Lower lobe of right lung (tissue), 2 donors: ENCODE data around the gene RDH16. TPM values are rescaled to one million over a fixed set of nuclear protein-coding genes. Genes with fewer than 3 reads are reported as not detected.
"Not testable (repeated sequence)": the region's sequence is repeated elsewhere in the genome, so short reads cannot be mapped to it uniquely, and the experiment has no call there.

Experiments used
- ATAC-seq, 2 donors: fragments of 200-7000 bp; cut with Tn5 transposase; one replicate each; pipeline ENCODE4 v1.9.1; 2020 to 2022; ENCODE audit warnings: mild to moderate bottlenecking in 2 of 2, moderate library complexity in 2 of 2
- DNase-seq: peaks from one replicate; pipeline ENCODE4 v3.0.0-alpha.2; 2020
- H3K27ac ChIP-seq: fragments of 200-600 bp; one replicate; pipeline ENCODE4 v1.8.0; 2022
- H3K27me3 ChIP-seq: fragments of 200-600 bp; one replicate; pipeline ENCODE4 v1.8.0; 2022; ENCODE audit warnings: low read depth
- H3K36me3 ChIP-seq: fragments of 200-600 bp; one replicate; pipeline ENCODE4 v1.8.0; 2022; ENCODE audit warnings: mild to moderate bottlenecking
- H3K4me1 ChIP-seq: fragments of 200-600 bp; one replicate; pipeline ENCODE4 v1.8.0; 2022
- H3K4me3 ChIP-seq: fragments of 200-600 bp; one replicate; pipeline ENCODE4 v1.8.0; 2022; ENCODE audit warnings: mild to moderate bottlenecking
- H3K9me3 ChIP-seq: fragments of 200-600 bp; one replicate; pipeline ENCODE4 v1.8.0; 2022
- intact Hi-C: fragments of 100-400 bp; cut with DNase I; formaldehyde crosslinking; loops from one replicate; pipeline ENCODE4 v1.11.0; 2022
- total RNA-seq: library from RNA; stranded (reverse); fragmentation: NEBNext Ultra II Directional; extraction: Animal tissue kit (Norgen Biotek cat#: 25700); gene quantifications from one replicate; pipeline ENCODE4 v1.2.1, GENCODE V29; 2021
- TF ChIP-seq, protein P1 (sequence below): fragments of 200-600 bp; IDR thresholded peaks from one replicate; pipeline ENCODE4 v1.8.0; 2022; ENCODE audit warnings: antibody characterized with exemption, mild to moderate bottlenecking
- donor health status: DM: no; HTN: yes; CAD: no; lungs with severe emphysema.

RDH16 gene
- total RNA-seq, 1 donor from 2014 or later = 0.53 TPM

DNA sequence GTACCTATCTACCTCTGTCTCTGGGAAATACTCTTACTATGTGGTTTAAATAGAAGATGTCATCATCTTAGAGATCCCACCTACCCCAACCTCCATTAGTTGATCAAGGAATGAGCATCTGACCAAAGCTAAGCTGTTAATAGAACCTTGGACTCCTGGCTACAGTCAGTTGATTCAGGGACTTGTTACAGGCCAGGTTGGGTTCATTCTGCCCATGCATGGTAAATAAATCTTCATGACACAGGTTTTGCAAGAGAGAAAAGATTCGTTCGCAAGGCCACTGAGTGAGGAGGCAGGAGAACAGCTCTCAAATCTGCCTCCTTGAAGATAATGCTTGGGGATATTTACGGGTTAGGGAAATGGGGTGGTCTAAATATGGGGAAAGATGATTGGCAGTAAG is 42.7 kb downstream of the RDH16 start:
- intact Hi-C loops = no loop called here
- no peak for ATAC-seq

GRCh38 chr12:56914256-56914655 is 43.2 kb downstream of the RDH16 start:
- intact Hi-C loops = no loop called here

More for the DNA sequence above, 42.7 kb downstream of the RDH16 start:
- H3K27ac ChIP-seq = no peak overlapping the region
- TF ChIP-seq, protein P1, sequence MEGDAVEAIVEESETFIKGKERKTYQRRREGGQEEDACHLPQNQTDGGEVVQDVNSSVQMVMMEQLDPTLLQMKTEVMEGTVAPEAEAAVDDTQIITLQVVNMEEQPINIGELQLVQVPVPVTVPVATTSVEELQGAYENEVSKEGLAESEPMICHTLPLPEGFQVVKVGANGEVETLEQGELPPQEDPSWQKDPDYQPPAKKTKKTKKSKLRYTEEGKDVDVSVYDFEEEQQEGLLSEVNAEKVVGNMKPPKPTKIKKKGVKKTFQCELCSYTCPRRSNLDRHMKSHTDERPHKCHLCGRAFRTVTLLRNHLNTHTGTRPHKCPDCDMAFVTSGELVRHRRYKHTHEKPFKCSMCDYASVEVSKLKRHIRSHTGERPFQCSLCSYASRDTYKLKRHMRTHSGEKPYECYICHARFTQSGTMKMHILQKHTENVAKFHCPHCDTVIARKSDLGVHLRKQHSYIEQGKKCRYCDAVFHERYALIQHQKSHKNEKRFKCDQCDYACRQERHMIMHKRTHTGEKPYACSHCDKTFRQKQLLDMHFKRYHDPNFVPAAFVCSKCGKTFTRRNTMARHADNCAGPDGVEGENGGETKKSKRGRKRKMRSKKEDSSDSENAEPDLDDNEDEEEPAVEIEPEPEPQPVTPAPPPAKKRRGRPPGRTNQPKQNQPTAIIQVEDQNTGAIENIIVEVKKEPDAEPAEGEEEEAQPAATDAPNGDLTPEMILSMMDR = no peak
- H3K27me3 ChIP-seq = no peaks in the 10 kb centered on the region
- no peaks in the 10 kb centered on the region for H3K4me1 ChIP-seq
- DNase-seq = no peak
- H3K36me3 ChIP-seq = no peaks in the 10 kb centered on the region
- no peak overlapping the region for H3K4me3 ChIP-seq
- H3K9me3 ChIP-seq = no peaks in the 10 kb centered on the region

GRCh38 chr12:56909403-56909802 is 48.0 kb downstream of the RDH16 start:
- H3K27me3 ChIP-seq, H3K4me3 ChIP-seq, H3K36me3 ChIP-seq, H3K4me1 ChIP-seq, intact Hi-C loops, ATAC-seq, H3K9me3 ChIP-seq, DNase-seq, H3K27ac ChIP-seq: not testable (repeated sequence)

More at GRCh38 chr12:56914256-56914655, 43.2 kb downstream of the RDH16 start:
- Histone ChIP-seq H3K36me3 (no peaks in the 10 kb centered on the region), H3K4me3 (no peak overlapping the region), H3K4me1 (no peaks in the 10 kb centered on the region), H3K27ac (no peak overlapping the region), H3K27me3 (no peaks in the 10 kb centered on the region), H3K9me3 (peaks cover under 1% of the 10 kb centered on the region)
- ATAC-seq = no peak
- TF ChIP-seq, protein P1 = no peak
- no peak for DNase-seq

GRCh38 chr12:56908136-56908535 is 49.3 kb downstream of the RDH16 start:
- TF ChIP-seq, protein P1 = no peak
- Histone ChIP-seq H3K9me3 (peaks cover 4% of the 10 kb centered on the region), H3K4me1 (no peaks in the 10 kb centered on the region), H3K27ac (no peak overlapping the region), H3K4me3 (no peak overlapping the region), H3K27me3 (no peaks in the 10 kb centered on the region), H3K36me3 (no peaks in the 10 kb centered on the region)
- ATAC-seq (peak in 1 of 2 donors; percentile 9), DNase-seq (no peak)
- intact Hi-C loops = no loop called here

- TF ChIP-seq, protein P1 = no peak
- DNase-seq = no peak
- H3K4me1 ChIP-seq = no peaks in the 10 kb centered on the region
- no peak for ATAC-seq
- H3K4me3 ChIP-seq = no peak overlapping the region
- intact Hi-C loops = no loop called here
- peaks cover 21% of the 10 kb centered on the region for H3K9me3 ChIP-seq
- no peaks in the 10 kb centered on the region for H3K36me3 ChIP-seq
- no peaks in the 10 kb centered on the region for H3K27me3 ChIP-seq
- no peak overlapping the region for H3K27ac ChIP-seq
Observed at GRCh38 chr12:56905852-56906251, 51.6 kb downstream of the RDH16 start.

DNA sequence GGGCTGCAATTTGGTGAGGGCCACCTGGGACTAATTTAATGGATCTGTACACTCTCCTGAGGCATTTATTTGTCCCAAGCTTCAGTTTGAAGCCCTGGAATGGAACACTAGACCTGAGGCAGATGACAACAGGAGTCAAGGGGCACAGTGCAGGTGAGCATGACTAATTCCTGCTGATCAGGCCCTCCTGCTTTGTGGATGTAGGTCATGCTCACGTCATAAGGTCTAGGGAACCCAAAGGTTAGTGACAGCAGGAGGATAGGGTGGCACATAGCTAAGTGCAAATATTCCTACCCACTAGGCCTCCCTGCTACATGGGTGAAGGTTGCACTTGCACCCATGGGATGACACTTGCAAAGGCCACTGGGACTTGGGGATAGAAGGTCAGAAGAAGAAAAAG is 54.0 kb downstream of the RDH16 start:
- Histone ChIP-seq H3K36me3 (no peaks in the 10 kb centered on the region), H3K4me3 (no peak overlapping the region), H3K9me3 (peaks cover 30% of the 10 kb centered on the region), H3K4me1 (no peaks in the 10 kb centered on the region), H3K27ac (no peak overlapping the region), H3K27me3 (no peaks in the 10 kb centered on the region)
- no peak for DNase-seq
- ATAC-seq = no peak
- TF ChIP-seq, protein P1 = no peak
- intact Hi-C loops = no loop called here

Other genes starting within 250 kb of the RDH16 start
- 673 TPM for gene NACA, start 232.3 kb downstream of the RDH16 start, total RNA-seq
- gene PRIM1, start 205.3 kb downstream of the RDH16 start, total RNA-seq = 7.7 TPM
- gene HSD17B6, start 194.3 kb downstream of the RDH16 start, total RNA-seq = 93.8 TPM
- gene SDR9C7, start 23.2 kb downstream of the RDH16 start, total RNA-seq = not detected
- 6.8 TPM for gene ZBTB39, start 48.9 kb upstream of the RDH16 start, total RNA-seq
- not detected for gene TAC3, start 58.9 kb upstream of the RDH16 start, total RNA-seq
- gene MYO1A, start 92.5 kb upstream of the RDH16 start, total RNA-seq = 2.9 TPM
- gene NEMP1, start 121.2 kb upstream of the RDH16 start, total RNA-seq = 19.1 TPM
- 28.9 TPM for gene NAB2, start 131.5 kb upstream of the RDH16 start, total RNA-seq
- gene STAT6, start 153.8 kb upstream of the RDH16 start, total RNA-seq = 269 TPM
- gene LRP1, start 170.9 kb upstream of the RDH16 start, total RNA-seq = 404 TPM
- gene LRP1-AS, start 190.0 kb upstream of the RDH16 start, total RNA-seq = not detected